CD4-positive, alpha-beta T cell treated with Interferon gamma for 1 hour (primary cell): Measurements from ENCODE around the gene WDR53.
"Not testable (repeated sequence)": the region's sequence is repeated elsewhere in the genome, so short reads cannot be mapped to it uniquely, and the experiment has no call there.

ENCODE experiments used
- DNase-seq: peaks from one replicate; pipeline ENCODE4 v3.0.0-alpha.2; 2020

Gene WDR53

DNA sequence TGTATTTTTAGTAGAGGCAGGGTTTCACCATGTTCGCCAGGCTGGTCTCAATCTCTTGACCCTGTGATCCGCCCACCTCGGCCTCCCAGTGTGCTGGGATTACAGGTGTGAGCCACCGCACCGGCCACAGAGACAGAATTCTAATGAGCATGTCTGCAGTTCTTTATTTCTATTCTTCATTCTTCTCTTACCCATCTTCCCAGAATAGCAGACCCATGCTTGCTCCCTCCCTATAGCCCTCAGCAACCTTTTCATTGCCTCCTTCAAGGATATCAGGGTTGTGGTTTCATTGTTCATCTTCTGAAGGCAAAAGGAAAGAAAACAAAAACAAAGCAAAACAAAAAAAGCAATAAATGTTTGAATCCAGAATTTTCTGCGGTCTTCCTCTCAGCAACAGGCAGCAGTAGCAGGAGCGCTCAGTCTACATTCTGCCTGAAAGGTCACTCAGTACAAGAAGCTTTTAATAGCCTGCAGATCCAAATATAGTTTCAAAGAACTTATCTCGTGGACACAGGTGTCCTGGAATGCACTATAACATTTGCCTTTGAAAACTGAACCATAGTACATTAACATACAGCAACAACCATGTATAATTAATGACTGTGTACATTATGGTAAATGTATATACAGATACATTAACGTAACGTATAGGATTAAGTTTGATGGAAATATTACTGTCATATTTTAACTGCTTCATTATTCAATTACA is 53.3 kb downstream of the WDR53 start, which contains the start of gene SMCO1:
SMCO1 (minus strand) TSS at position 434 of the 709 bp plus-strand sequence; CDS start at position 297, 137 bp downstream.
- DNase-seq, result no peak

DNA sequence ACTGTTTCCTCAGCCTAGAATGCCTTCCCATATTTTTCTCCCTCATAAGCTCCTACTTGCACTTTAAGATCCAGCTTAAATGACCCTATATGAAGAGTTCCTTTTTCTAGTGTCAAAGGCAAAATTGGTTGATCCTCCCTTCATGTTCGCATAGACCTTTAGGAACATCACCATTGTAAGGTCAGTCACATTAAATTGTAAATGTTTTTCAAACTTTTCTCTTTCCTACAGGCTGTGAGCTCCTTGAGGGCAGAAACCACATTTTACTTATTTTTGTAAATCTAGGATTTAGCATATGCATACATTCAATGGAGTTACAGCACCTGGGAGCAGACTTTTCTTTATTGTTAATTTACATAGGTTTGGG is 54.0 kb downstream of the WDR53 start:
- DNase-seq, result no peak

DNA sequence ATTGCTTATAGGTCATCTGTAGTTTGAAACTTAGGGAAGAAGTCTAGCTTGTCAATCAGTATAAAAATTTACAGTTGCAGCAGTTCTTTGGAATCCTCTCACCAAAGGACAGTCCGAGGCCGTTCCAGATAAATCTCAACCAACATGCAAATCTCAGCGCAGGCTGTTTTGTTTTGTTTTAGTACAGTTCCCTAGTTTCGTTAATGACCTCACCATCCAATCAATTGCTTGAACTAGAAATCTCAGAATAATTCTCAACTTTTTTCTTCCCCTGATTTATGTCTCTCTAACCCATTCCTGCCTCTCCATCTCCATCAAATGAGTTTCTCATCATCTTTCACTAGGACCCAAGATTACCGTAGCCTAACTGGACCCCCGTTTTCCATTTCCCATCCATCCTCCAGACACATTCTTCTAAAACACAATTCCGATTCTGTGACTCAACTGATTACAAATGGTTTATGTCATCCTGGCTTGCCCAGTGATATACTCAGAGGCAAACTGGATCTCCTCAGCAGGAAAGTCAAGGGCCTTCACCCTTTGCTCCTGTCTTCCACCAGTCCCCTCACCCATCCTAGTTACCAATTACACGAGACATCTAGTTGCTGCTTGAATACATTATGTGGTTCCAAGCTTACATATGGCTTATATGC is 54.5 kb downstream of the WDR53 start:
- DNase-seq, result no peak

DNA sequence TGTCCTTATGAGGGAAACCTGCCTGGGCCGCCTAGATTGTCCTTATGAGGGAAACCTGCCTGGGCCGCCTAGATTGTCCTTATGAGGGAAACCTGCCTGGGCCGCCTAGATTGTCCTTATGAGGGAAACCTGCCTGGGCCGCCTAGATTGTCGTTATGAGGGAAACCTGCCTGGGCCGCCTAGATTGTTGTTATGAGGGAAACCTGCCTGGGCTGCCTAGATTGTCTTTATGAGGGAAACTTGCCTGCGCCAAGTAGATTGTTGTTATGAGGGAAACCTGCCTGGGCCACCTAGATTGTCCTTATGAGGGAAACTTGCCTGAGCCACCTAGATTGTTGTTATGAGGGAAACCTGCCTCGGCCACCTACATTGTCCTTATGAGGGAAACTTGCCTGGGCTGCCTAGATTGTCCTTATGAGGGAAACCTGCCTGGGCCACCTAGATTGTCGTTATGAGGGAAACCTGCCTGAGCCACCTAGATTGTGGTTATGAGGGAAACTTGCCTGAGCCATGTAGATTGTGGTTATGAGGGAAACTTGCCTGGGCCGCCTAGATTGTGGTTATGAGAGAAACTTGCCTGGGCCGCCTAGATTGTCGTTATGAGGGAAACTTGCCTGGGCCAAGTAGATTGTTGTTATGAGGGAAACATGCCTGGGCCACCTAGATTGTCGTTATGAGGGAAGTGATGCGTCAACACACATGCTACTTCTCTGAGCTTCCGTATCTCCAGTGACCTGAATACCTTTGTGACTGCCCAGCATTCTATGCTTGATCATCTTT is 56.5 kb downstream of the WDR53 start:
- not testable (repeated sequence) for DNase-seq

DNA sequence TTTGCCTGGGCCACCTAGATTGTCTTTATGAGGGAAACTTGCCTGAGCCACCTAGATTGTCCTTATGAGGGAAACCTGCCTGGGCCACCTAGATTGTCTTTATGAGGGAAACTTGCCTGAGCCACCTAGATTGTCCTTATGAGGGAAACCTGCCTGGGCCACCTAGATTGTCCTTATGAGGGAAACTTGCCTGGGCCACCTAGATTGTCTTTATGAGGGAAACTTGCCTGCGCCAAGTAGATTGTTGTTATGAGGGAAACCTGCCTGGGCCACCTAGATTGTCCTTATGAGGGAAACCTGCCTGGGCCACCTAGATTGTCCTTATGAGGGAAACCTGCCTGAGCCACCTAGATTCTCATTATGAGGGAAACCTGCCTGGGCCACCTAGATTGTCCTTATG is 57.2 kb downstream of the WDR53 start:
- not testable (repeated sequence) for DNase-seq

DNA sequence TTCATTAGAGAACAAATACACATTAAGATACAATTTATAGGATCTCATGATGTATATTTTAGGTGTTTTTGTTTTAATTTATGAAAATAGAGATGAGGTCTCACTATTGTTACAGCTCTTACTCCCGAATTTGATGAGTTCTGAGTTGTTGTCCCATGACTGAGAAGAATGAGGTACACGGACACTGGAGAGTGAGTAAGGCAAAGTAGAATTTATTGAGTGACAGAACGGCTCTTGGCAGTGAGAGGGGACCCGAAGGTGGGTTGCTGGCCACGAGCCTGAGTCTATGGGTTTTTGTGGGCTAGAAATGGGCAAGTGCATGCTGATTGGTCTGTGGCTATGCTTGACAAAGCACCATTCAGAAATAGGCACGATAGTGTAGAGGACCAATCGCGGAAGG is 61.7 kb downstream of the WDR53 start:
- no peak for DNase-seq

DNA sequence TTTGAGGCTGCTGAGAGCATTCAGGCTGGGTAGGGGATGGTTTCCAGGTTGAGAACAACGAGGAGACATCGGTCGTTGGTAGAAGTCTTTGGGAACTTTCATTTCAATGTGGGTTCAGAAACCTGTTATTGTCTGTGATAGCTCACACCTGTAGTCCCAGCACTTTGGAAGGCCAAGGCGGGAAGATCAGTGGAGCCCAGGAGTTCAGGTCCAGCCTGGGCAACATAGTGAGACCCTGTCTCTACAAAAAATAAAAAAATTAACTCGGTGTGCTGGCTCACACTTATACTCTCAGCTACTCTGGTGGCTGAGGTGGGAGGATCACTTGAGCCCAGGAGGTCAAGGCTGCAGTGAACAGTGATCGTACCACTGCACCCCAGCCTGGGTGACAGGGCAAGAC is 63.8 kb downstream of the WDR53 start:
- no peak for DNase-seq
